HG03108 (cell line): Measurements from ENCODE around the gene FAM20C.
"Not testable (repeated sequence)": the region's sequence is repeated elsewhere in the genome, so short reads cannot be mapped to it uniquely, and the experiment has no call there.

ENCODE experiments used
- ATAC-seq: cut with Tn5 transposase; IDR thresholded peaks from one replicate; pipeline ENCODE4 v1.9.1; 2021; ENCODE audit warnings: moderate library complexity; ENCODE audit not compliant: unreplicated experiment

The FAM20C gene

DNA sequence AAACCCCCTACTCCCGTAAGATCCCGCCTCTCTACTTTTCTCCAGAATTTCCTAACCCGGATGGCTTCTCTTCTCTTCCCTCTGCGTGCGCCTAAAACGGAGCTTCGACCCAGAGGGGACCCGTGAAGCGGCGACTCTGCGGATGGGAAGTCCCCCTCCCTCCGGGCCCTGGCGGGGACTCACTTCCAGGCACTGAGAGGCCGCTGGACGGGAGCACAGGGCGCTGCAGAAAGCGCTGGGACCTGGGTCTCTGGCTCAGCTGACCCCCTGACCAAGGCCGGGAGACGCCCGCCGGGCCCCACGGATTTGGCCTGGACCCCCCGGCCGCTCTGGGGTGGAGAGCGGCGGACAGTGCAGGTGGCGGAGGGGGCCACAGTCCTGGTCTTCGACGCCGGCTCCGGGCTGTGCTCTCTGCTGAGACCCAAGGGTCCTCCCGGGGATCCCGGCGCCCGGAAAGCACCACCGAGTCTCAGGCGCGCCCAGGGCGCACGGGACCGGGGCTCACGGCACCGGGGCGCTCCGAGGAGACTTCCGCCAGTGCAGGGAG is 96.9 kb downstream of the FAM20C start:
- ATAC-seq = no peak

DNA sequence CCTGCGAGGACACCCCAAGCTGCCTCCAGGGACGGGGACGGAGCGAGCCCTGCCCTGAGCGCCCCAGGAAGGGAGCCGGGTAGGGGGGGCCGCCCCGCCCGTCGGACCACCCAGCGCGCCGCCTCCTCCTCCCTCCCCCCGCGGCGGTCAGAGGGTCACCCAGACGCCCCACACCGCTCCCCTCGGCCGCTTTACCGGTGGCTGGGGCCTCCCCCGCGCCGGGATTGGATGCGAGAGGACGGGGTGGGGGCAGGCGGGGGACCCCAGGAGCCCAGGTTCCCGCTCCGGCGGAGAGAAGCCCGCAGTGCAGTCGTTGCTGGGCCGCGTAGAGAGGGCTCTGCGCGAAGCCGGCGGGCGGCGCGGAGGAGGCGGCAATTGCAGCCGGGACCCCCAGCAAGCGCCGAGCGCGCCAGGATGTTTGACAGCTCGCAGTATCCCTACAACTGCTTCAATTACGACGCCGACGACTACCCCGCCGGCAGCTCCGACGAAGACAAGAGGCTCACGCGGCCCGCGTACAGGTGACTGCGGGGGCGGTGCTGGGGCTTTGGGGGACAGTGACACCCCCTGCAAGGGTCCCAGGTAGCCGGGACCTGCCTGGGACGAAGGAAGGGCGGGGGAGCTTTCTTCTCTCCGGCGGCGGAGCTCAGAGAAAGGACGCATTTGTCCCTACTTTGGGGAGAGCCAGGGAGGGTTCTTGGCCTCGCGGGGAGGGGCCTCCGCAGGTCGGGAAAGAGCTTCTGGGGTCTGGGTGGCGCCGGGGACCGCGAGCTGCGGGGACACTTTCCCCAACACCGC is 97.6 kb downstream of the FAM20C start, which contains the start of gene FOXL3:
Gene FOXL3 (plus strand): TSS at position 415 of the 798 bp plus-strand sequence. CDS start 0 bp downstream, at position 415.
- ATAC-seq = no peak

DNA sequence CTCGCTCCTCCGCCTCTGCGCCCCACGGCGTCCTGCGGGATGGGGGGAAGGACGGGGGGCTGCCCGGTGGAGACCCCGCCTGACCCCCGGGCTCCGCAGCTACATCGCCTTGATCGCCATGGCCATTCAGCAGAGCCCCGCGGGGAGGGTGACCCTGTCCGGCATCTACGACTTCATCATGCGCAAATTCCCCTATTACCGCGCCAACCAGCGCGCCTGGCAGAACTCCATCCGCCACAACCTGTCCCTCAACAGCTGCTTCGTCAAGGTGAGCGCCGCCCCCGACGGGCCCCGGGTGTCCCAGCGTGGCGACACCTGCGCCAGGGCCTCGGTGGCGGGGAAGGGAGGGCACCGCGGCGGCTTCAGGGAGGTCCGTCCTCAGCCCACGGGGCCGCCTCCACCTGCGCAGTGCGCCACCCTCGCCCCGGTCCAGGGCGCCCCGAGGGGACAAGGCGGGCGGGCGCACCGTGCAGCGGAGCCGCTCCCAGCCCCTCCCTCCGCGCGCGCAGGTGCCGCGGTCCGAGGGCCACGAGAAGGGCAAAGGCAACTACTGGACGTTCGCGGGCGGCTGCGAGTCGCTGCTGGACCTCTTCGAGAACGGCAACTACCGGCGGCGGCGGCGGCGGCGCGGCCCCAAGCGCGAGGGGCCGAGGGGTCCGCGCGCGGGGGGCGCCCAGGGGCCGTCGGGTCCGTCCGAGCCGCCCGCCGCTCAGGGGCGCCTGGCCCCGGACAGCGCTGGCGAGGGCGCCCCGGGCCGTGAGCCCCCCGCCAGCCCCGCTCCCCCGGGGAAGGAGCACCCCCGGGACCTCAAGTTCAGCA is 98.4 kb downstream of the FAM20C start:
- ATAC-seq = no peak

DNA sequence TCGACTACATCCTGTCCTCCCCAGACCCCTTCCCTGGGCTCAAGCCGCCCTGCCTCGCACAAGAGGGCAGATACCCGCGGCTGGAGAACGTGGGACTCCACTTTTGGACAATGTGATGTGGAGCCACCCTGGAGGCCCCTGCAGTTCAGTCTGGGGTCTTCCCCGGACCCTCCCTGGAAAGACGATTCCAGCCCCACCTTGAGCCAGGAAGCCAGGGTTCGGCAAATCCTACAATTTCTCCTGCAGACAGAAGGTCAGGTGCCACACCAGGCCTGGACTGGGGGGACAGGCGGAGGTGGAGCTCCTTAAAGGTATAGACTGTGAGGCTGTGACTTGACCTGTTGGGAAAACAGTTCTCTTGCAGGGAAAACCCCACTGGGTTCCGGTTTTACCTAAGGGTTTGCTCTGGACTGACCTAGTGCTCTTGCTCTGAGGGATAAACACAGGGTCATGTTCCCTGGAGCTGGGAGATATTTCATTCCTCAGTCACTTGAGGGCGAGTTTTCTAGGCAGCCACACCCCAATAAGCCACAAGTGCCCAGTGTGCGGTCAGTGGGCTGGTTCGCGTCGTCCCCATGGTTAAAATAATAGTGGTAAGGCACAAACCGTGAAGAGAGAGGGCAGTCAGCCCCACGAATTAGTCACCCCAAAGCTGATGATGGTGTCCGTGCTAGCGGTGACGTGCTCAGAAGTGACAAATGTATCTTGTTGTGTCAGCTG is 99.2 kb downstream of the FAM20C start:
- ATAC-seq = no peak

DNA sequence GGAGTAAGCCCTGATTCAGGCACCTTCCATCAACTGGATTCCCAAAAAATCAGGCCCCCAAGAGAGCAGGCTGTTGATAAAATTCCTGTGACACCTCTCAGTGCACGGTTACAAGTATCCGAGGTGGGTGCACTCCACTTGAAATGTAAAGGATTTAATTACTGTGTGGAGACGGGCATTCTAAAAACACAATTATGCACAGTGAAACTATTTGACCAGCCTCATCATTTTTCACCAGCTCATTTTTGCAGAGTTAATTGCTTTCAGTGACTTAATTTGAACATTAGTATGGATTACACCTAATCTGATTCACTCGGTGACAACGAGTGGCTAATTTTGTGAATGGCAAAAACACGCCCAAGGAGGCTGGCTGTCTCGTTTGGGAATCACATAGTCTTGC is 99.9 kb downstream of the FAM20C start:
- no peak for ATAC-seq

DNA sequence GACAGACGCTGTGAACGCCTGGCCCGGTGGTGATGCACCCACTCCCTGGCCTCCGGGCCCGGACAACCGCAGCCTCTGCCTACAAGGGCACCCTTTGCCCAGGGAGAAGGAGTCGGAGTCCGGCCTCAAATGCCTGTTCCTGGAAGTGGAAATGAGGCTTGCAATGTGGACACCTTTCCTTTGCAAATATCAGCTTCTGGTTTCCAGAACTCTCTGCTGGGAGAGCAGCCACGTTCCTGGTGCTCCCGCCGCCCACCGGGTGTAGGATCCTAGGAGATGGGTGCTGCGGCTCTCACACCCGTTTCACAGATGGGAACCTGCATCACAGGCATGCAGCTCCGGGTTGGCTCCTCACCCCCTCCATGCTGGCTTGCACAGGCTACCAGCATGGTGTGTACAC is 100.5 kb downstream of the FAM20C start:
- no peak for ATAC-seq

DNA sequence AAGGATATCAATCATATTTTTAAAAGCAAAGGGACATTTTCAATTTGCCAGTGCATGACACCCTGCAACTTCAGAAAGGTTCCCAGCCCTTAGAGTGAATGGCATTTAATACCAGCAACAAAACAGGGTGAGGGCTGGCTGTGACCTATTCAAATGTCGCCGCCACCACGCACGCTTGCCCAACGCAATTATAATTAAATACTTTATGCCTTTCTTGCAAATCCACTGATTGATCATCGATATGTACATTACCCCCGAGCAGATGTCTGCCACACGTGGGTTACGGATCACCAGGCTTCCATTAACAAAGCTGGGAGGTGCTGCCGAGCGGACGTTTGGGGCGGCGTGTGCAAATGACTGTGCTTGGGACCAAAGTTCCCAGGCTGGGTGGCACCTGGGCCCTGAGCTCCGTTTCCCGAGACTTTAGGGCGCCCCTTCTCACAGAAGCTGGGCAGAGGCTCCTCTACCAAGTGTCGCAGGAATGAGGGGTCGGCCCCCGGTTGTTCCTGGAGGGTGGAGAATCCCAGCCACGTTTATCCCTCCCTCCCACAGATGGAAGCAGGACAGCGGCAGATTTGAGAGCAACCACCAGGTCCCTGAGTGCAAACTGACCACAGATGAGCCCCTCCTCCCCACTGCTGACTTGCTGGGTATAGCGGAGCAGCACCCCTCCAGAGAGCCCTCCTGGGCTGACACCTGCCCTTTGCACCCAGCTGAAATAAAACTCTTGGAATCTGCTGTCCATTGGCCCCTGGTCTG is 101.5 kb downstream of the FAM20C start:
- ATAC-seq = no peak

DNA sequence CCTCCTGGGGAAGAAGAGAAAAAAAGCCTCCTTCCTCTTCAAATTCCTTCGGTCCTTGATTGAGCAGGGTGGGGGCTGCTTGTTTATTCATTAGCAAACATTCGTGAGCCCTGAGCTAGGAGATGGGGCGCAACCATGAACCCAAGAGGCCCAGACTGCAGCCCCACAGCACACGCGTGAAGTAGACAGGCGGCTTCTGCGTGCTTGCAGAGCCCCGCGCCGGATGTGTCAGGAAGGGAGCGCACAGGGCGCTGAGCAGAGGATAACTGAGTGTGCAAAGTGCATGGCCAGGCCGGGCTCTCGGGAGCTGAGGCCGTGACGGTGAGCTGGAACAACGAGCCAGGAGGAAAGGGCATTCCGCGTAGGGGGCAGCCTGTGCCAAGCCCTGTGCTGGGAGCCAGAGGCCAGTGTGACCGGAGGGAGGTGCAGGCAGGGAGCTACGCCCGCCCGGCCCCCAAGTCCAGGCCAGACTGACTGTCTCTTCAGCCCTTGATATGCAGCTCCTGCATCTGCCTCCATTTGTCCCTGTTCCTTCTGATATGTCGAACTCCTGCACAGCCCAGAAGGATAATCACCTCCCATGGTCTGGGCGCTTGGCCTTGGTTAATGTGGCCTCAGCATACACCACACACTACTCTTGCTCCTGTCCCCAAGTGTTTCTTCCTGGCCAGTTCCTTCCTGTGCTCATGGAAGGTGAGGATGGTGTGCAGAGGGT is 102.2 kb downstream of the FAM20C start:
- no peak for ATAC-seq

DNA sequence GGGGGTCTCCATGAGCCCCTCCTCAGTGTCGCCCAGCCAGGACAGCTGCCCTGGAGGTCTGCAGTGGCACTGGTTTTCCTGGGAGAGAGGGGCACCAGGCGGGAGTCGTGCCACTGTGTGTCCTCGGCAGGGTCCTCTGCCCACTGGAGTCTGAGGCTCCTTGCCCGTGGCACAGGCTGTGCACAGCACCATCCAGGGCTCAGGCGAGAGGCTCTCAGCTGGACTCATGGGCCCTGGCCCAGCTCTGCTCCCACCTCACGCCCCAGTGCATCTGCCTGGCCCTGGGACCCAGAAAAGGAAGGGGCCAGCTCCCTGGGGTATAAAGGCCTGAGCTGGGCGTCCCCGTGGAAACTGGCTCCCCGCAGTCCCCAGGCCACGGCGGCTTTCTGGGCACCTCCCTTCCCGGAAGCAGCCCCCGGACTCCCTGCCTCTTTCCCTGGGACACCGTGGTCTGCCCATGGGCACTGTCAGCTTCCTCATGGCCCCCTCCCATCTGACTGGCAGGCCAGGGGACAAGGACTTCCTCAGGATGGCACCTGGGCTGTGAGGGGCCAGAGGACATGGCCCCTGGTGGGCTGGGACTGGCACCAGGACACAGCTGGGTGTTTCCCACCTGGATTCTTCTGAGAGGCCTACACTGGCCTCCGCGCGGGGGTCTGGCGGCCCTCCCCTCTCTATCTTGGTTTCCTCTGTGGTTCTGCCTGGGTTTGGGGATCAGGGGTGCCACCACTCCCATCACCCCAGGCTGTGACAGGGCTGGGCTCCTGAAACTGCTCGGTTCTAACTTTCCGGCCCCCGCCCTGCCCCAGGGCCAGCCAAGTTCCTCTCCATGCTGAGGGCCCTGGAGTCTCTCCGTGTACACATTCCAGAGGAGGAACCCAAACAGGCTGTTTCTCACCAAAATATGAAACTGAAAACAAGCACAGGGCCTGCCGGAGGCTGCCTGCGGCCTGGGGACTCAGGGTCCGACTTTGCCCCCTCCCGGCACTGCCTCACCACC is 103.1 kb downstream of the FAM20C start:
- no peak for ATAC-seq

DNA sequence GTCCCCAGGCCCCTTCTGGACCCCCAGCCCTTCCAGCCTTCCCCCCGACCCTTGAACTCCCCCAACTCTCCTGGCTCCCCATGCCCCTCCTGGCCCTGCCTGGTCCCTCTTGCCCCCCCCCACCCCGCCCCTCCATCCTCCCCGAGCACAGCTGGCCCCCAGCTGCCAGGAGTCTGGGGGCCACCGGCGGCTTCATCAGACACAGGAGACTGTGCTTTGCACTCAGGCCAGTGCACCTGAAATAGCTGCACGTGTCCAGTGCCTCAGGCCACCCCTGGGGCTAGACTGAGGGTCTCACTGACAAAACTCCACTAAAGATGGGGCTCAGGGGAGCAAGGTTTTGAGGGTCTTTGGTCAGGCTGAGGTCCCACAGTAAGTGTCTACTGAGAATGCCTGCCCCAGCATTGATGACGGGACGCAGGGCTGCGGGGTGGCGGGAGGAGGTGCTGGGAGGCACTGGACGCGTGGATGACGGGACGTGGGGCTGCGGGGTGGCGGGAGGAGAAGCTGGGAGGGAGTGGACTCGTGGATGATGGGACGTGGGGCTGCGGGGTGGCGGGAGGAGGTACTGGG is 104.1 kb downstream of the FAM20C start:
- no peak for ATAC-seq

DNA sequence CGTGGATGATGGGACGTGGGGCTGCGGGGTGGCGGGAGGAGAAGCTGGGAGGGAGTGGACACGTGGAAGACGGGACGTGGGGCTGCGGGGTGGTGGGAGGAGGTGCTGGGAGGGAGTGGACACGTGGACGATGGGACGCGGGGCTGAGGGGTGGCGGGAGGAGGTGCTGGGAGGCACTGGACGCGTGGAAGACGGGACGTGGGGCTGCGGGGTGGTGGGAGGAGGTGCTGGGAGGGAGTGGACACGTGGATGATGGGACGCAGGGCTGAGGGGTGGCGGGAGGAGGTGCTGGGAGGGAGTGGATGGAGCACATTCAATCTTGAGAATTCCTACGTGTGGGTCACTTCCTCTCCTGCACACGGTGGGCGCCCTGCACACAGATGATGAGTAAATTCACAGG is 104.8 kb downstream of the FAM20C start:
- ATAC-seq = not testable (repeated sequence)

DNA sequence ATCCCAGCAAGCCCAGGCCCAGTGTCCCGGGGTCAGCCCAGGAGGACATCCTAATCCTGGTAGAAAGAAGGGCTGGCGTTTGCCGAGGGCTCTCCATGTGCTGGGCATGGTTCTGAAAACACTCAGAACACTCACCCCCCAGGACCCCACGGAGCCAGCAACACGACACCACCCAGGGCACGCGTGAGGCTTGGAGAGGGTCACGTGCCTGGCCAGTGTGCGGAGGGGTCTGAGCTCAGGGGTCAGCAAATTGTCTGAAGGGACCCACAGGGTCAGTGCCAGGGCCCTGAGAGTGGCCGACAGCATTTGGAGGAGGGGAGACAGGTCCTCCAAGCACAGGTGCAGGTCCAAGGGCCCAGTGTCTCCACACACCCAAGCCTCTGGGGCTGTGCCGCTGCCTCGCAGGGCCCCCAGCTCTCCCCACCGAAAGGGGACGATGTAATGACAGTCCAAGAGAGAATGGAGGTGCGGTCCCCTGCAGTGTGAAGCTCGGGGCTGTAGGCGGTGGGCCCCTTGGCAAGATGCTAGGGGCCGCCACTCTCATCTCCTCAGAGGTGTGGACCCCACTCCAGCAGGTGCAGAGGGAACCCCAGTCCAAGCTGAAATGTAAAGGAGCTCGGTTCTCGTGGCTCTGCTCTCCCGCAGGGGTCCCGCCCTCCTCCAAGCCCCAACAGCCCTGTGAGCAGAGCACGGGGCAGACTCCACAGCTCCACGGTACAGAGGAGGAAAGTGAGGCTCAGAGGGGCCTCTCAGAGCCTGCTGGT is 105.4 kb downstream of the FAM20C start:
- ATAC-seq = no peak

DNA sequence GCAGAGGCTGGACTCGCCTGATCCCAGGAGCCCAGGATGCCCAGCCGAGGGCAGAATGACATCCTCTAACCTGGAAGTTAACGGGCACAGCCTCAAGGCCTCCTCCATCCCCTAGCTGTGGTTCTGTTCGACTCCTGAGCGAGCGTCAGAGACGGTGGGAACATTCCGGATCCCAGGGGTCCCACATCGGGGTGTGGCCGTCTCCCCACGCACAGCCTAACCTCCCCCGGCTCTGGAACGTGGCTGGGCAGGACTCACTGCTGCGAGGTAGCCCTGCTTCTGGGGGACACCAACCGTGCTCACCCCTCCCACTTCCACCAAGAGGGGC is 106.0 kb downstream of the FAM20C start:
- no peak for ATAC-seq

DNA sequence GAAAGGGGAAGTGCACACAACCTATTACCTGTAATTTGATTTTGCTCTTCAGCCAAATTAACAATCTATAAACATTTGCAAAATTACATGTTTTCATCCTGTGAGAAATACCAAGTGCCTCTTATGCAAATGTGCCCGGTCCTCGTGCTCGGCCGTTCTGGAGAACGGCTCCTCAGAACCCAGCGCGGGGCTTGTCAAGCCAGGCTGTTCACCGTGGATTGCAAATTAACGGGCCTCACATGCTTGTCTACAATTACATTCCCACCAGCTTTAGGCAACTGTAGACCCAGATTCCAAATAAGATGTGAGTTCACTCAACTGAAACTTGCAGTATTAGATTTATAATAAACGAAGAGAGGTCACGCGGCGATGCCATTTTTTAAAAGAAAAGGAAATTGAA is 106.4 kb downstream of the FAM20C start:
- no peak for ATAC-seq

DNA sequence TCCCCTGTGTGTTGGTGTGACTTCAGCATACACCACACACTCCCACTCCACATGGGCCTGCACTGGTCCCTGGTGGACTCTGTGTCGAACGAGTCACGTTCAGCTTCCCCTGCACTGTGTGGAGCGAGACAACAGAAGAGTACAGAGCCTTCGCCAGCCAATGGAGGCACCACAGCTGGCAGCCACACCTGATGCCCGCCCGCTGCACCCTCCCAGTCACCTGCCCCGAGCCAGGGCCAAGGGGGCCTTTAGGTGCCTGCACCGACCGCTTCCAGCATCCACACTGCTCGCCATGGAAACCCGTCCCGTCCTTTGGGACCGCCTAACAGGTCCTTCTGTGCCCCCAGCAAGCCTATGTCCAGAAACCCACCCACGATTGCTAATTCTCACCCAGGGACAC is 106.8 kb downstream of the FAM20C start:
- no peak for ATAC-seq

DNA sequence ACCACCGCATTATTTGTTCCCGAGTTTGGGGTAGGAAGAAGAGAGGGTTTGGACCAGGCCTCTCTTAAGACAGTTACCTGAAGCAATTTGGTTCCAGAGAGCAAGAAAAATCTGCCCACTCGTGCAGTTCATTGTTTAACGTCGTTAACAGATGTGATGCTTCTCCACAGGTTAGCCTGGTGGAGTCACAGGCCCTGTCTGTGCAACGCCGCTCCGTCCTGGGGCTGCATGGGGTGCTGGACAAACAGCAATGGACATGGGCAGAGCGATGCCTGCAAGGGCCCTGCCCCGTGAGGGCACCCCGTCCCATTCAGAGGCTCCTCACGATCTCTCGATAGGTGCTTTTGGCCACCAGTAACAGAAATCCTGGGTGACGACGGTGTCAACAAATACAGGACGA is 107.3 kb downstream of the FAM20C start:
- no peak for ATAC-seq

DNA sequence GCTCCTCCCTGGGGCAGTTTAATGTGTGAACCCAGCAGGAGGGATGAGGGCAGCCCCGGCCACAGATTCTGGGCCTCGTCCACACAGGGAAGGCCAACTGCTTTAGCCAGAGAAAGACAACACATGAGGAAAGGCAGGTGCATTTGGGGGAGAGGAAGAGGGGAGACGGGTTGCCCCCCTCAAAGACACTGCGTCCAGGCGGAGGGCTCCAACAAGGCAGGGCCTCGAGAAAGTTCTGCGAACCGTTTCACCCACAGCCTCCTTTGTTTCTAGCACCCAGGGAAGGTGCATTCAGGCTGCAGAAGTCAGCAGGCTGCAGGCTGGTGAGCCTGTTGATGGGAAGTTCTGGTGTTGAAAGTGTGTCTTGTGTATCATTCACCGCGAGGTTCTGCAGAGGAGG is 107.7 kb downstream of the FAM20C start:
- ATAC-seq = no peak
